Measurements from ENCODE around the gene GORASP2. TPM values are rescaled to one million over a fixed set of nuclear protein-coding genes. Genes with fewer than 3 reads are reported as not detected.

The GORASP2 gene
- total RNA-seq, 1 donor from 2014 or later = 56.2 TPM

- DNase-seq (ENCODE audit: low read depth) = no peak
- H3K4me3 ChIP-seq (ENCODE audit: low read depth, low read length) = no peak overlapping the region
- no peak for TF ChIP-seq CTCF (conservative IDR thresholded peaks at IDR 0.05; ENCODE audit: low read depth, low read length)
Observed at GRCh38 chr2:170887496-170887895, 41.6 kb upstream of the GORASP2 start.

DNA sequence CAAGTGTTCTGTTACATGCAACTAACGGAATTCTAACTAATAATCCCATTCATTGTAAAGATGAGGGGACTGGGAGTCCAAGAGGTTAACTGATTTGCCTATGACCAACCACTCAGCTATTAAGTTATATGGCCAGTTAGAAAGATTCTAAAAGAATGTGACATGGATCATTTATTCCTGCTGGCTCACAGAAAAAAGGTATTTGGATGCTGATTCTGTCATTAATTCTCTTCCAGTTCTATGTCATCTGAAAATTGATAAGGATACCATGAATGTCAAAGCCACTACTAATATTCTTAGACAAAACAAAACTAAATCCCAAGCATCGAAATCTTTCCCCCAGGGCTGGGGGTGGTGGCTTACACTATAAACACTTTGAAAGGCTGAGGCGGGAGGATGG lies 41.2 kb upstream of the GORASP2 start:
- no peak overlapping the region for H3K4me3 ChIP-seq (ENCODE audit: low read depth, low read length)
- no peak for DNase-seq (ENCODE audit: low read depth)
- no peak for TF ChIP-seq CTCF (conservative IDR thresholded peaks at IDR 0.05; ENCODE audit: low read depth, low read length)

- no peak overlapping the region for H3K4me3 ChIP-seq (ENCODE audit: low read depth, low read length)
- no peak for TF ChIP-seq CTCF (conservative IDR thresholded peaks at IDR 0.05; ENCODE audit: low read depth, low read length)
- no peak for DNase-seq (ENCODE audit: low read depth)
Observed at GRCh38 chr2:170891893-170892292, 37.2 kb upstream of the GORASP2 start.

DNA sequence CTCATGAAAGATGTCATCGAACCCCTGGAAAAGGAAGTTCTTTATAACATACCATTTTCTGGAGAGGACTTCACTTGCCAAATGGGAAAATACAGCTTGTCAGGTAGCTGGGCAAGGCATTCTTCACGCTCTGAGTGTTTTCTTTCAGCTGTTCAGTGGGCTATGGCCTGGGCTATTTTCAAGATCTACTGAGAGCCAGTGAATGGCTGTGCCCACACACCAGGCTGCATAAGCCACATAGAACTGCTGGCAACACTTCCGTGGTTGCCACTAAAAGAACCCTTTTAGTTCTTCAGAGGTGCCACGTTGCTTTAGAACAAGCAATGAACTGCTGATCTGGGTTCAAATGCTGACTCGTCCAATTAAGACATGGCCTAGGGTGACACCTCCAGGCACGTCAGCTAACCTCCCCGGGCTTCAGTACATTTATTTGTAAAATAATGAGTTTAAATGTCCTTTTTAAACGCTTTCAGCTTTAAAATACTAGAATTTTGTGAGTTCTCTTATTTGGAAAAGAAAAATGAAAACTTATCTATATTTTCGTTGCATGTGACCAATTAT lies 36.6 kb upstream of the GORASP2 start:
- TF ChIP-seq CTCF (conservative IDR thresholded peaks at IDR 0.05; ENCODE audit: low read depth, low read length) = no peak
- H3K4me3 ChIP-seq (ENCODE audit: low read depth, low read length) = no peak overlapping the region
- DNase-seq (ENCODE audit: low read depth) = no peak

GRCh38 chr2:170895023-170895757 lies 33.9 kb upstream of the GORASP2 start:
- no peak for TF ChIP-seq CTCF (conservative IDR thresholded peaks at IDR 0.05; ENCODE audit: low read depth, low read length)
- no peak overlapping the region for H3K4me3 ChIP-seq (ENCODE audit: low read depth, low read length)
- DNase-seq (ENCODE audit: low read depth) = no peak

- no peak overlapping the region for H3K4me3 ChIP-seq (ENCODE audit: low read depth, low read length)
- DNase-seq (ENCODE audit: low read depth) = no peak
- no peak for TF ChIP-seq CTCF (conservative IDR thresholded peaks at IDR 0.05; ENCODE audit: low read depth, low read length)
Observed at GRCh38 chr2:170896622-170897021, 32.4 kb upstream of the GORASP2 start.

- no peak for DNase-seq (ENCODE audit: low read depth)
- TF ChIP-seq CTCF (conservative IDR thresholded peaks at IDR 0.05; ENCODE audit: low read depth, low read length) = no peak
- no peak overlapping the region for H3K4me3 ChIP-seq (ENCODE audit: low read depth, low read length)
Observed at GRCh38 chr2:170897108-170897507, 31.9 kb upstream of the GORASP2 start.
